Endothelial cell of umbilical vein (primary cell): ENCODE results near the gene RASGRP1. TPM values are rescaled to one million over a fixed set of nuclear protein-coding genes. Genes with fewer than 3 reads are reported as not detected.

ENCODE experiments used
- BruUV-seq: library from RNA; stranded (reverse); fragments of 400-500 nt; replicated peaks from 2 replicates; lab custom pipeline; 2021; lab: Mats Ljungman, UMichigan
- CTCF ChIA-PET: fragments of 300-600, 350-600 bp; sonication (Branson Sonifier 250); formaldehyde crosslinking; loops from one replicate; lab custom pipeline; 2021; ENCODE audit warnings: antibody characterized with exemption, inconsistent platforms; lab: Charles Lee
- POLR2A ChIA-PET: fragments of 300-600, 350-600 bp; sonication (Branson Sonifier 250); formaldehyde crosslinking; loops from one replicate; lab custom pipeline; 2021; ENCODE audit warnings: antibody characterized with exemption, inconsistent platforms; lab: Charles Lee
- DNase-seq: peaks from one replicate; pipeline ENCODE4 v3.0.0-alpha.2; 2011; ENCODE audit warnings: low read depth, low spot score
- FAIRE-seq: peaks from 2 replicates; lab custom pipeline; 2011; peaks lifted over from hg19 to GRCh38; lab: Jason Lieb, UNC
- H2AFZ ChIP-seq: 2 replicates; pipeline ENCODE4 v1.6.0; 2012; ENCODE audit warnings: low read depth, low read length, control low read depth, inconsistent platforms
- H3K27ac ChIP-seq: 2 replicates; pipeline ENCODE4 v1.5.1; 2011; ENCODE audit warnings: low read depth, mild to moderate bottlenecking, control low read depth, low read length, moderate library complexity; ENCODE audit not compliant: insufficient read depth
- H3K27me3 ChIP-seq, 2 experiments: 2 replicates each; pipeline versions ENCODE4 v1.6.0 to v1.6.1; 2011; ENCODE audit warnings: low read length in 2 of 2, mixed read lengths in 1 of 2; ENCODE audit not compliant: control insufficient read depth in 2 of 2, insufficient read depth in 2 of 2
- H3K36me3 ChIP-seq, 2 experiments: 2 replicates in 1 of 2; 3 replicates in 1 of 2; pipeline ENCODE4 v1.5.1; 2011; ENCODE audit warnings: low read length in 2 of 2, mild to moderate bottlenecking in 1 of 2, moderate library complexity in 1 of 2; ENCODE audit not compliant: control insufficient read depth in 2 of 2, insufficient read depth in 2 of 2; ENCODE audit errors: extremely low read depth in 1 of 2
- H3K4me1 ChIP-seq: 3 replicates; pipeline ENCODE4 v1.5.1; 2011; ENCODE audit warnings: mild to moderate bottlenecking, low read length; ENCODE audit not compliant: control insufficient read depth, insufficient read depth; ENCODE audit errors: extremely low read depth
- H3K4me2 ChIP-seq: 2 replicates; pipeline ENCODE4 v1.6.1; 2011; ENCODE audit warnings: low read length, control low read depth, mixed read lengths; ENCODE audit not compliant: insufficient read depth
- H3K4me3 ChIP-seq, 3 experiments: fragments of 200-600 bp in 1 of 3; sonication (generic), shearing (Covaris generic) in 1 of 3; replicated peaks in 1 of 3; 2 replicates each; pipeline ENCODE4 v1.5.1; 2011 to 2016; ENCODE audit warnings: control low read depth in 3 of 3, low read length in 3 of 3, mild to moderate bottlenecking in 2 of 3, inconsistent platforms in 1 of 3, low read depth in 1 of 3, moderate library complexity in 1 of 3; ENCODE audit not compliant: insufficient read depth in 1 of 3
- H3K79me2 ChIP-seq: 2 replicates; pipeline ENCODE4 v1.6.0; 2012; ENCODE audit warnings: low read length, inconsistent platforms; ENCODE audit not compliant: control insufficient read depth, insufficient read depth
- H3K9ac ChIP-seq: replicated peaks from 2 replicates; pipeline ENCODE3; 2011; ENCODE audit warnings: low read length, control low read depth; ENCODE audit not compliant: insufficient read depth; ENCODE audit errors: extremely low read depth
- H3K9me1 ChIP-seq: replicated peaks from 3 replicates; pipeline ENCODE4 v1.6.0; 2011; ENCODE audit warnings: mild to moderate bottlenecking, low read length; ENCODE audit not compliant: control insufficient read depth, insufficient read depth; ENCODE audit errors: extremely low read depth
- H3K9me3 ChIP-seq: replicated peaks from 2 replicates; pipeline ENCODE4 v1.5.1; 2012; ENCODE audit warnings: low read length, inconsistent platforms; ENCODE audit not compliant: control insufficient read depth, insufficient read depth
- H4K20me1 ChIP-seq: replicated peaks from 2 replicates; pipeline ENCODE3; 2011; ENCODE audit warnings: mild to moderate bottlenecking, low read length; ENCODE audit not compliant: control insufficient read depth, insufficient read depth; ENCODE audit errors: extremely low read depth
- FOS ChIP-seq: IDR thresholded peaks from 2 replicates; pipeline ENCODE4 v1.6.1; 2011; ENCODE audit warnings: mild to moderate bottlenecking, low read length, moderate library complexity, borderline replicate concordance; ENCODE audit not compliant: insufficient read depth
- GATA2 ChIP-seq: IDR thresholded peaks from 2 replicates; pipeline ENCODE4 v1.7.0; 2011; ENCODE audit warnings: low read depth, mild to moderate bottlenecking, moderate library complexity, mixed read lengths, low read length; ENCODE audit not compliant: insufficient read length, insufficient read depth
- JUN ChIP-seq: IDR thresholded peaks from 2 replicates; pipeline ENCODE4 v1.6.1; 2011; ENCODE audit warnings: borderline replicate concordance, low read depth; ENCODE audit not compliant: insufficient read length, insufficient read depth
- MYC ChIP-seq: IDR thresholded peaks from one replicate; pipeline ENCODE4 v1.6.1; 2011; ENCODE audit warnings: mild to moderate bottlenecking, low read depth, low read length
- POLR2AphosphoS5 ChIP-seq: IDR thresholded peaks from 2 replicates; pipeline ENCODE4 v1.6.1; 2012; ENCODE audit warnings: low read depth, mild to moderate bottlenecking, control low read depth, low read length, moderate library complexity; ENCODE audit not compliant: insufficient read depth
- dilution Hi-C: fragments of 300-500 bp; cut with MboI; formaldehyde crosslinking; loops from one replicate; pipeline ENCODE4 v1.15.0; 2019; ENCODE audit warnings: low sequenced_read_pairs; ENCODE audit not compliant: extremely low pct_ligation_motif_present
- intact Hi-C: fragments of 100-400 bp; cut with micrococcal nuclease; formaldehyde crosslinking; loops from one replicate; pipeline ENCODE4 v1.10.0; 2022
- polyA plus RNA-seq, 4 experiments: library from polyadenylated mRNA; depleted of rRNA in 3 of 4; stranded (reverse) in 3 of 4; unstranded in 1 of 4; fragments of >200 nt; gene quantifications; 2 replicates each; pipeline versions ENCODE4 v1.2.1 to v1.2.3, GENCODE V29; 2011 to 2012; ENCODE audit warnings: missing spikeins in 1 of 4
- total RNA-seq: library from RNA; stranded (reverse); gene quantifications from 2 replicates; pipeline ENCODE4 v1.2.3, GENCODE V29; 2021
- TF ChIP-seq, protein P1 (sequence below), 2 donors: IDR thresholded peaks; 1 replicate in 1 of 2; 2 replicates in 1 of 2; pipeline ENCODE4 v1.5.1; 2011; ENCODE audit warnings: low read length in 2 of 2, mild to moderate bottlenecking in 2 of 2, moderate library complexity in 2 of 2, control low read depth in 1 of 2, inconsistent platforms in 1 of 2, low read depth in 1 of 2; ENCODE audit not compliant: insufficient read depth in 1 of 2; ENCODE audit errors: extremely low read depth in 1 of 2

The RASGRP1 gene
- total and polyA plus RNA-seq, 2 donors (not counting 3 experiments of a cell fraction or from before 2014, with no cell fraction given): 0.15 to 0.38 TPM

DNA sequence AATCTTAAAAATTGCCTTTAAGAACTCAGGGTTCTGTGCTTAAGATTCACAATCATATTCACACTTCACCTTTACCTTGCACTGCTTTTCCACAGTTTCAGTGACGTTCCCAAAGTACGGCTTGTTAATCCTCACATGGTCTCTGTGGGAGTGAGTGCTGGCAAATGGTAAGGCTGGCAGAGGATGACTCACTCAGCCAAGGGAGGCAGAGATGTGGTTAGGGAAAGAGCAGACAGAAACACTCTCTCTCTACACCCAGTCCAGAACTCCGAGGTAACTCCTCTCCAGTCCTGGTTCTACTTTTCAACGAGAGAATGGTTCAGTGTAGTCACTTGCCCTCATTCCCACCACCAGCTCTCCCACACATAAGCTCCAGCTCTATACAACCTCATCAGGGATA lies 33.1 kb downstream of the RASGRP1 start:
- TF ChIP-seq POLR2AphosphoS5 (no peak), FOS (peak; percentile 23), JUN (no peak), MYC (no peak), GATA2 (no peak)
- TF ChIP-seq, protein P1, sequence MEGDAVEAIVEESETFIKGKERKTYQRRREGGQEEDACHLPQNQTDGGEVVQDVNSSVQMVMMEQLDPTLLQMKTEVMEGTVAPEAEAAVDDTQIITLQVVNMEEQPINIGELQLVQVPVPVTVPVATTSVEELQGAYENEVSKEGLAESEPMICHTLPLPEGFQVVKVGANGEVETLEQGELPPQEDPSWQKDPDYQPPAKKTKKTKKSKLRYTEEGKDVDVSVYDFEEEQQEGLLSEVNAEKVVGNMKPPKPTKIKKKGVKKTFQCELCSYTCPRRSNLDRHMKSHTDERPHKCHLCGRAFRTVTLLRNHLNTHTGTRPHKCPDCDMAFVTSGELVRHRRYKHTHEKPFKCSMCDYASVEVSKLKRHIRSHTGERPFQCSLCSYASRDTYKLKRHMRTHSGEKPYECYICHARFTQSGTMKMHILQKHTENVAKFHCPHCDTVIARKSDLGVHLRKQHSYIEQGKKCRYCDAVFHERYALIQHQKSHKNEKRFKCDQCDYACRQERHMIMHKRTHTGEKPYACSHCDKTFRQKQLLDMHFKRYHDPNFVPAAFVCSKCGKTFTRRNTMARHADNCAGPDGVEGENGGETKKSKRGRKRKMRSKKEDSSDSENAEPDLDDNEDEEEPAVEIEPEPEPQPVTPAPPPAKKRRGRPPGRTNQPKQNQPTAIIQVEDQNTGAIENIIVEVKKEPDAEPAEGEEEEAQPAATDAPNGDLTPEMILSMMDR (IDR thresholded peaks at IDR 0.05; ENCODE audit: extremely low read depth in 1 of 2, insufficient read depth in 1 of 2, low read depth in 1 of 2, low read length in 2 of 2): no peak
- POLR2A ChIA-PET: no interaction called here
- no TSS peak for BruUV-seq
- no peak overlapping the region for H2AFZ ChIP-seq
- dilution Hi-C loops (no loop called here), intact Hi-C loops (no loop called here)
- H3K27ac ChIP-seq: no peak overlapping the region
- no peaks in the 10 kb centered on the region for H3K79me2 ChIP-seq
- H3K4me2 ChIP-seq: no peak overlapping the region
- DNase-seq (no peak), FAIRE-seq (no peak)
- peaks cover 12 to 20% of the 10 kb centered on the region in 2 experiments for H3K27me3 ChIP-seq
- H3K36me3 ChIP-seq: no peaks in the 10 kb centered on the region
- no peak overlapping the region for H3K9ac ChIP-seq
- no peaks in the 10 kb centered on the region for H3K9me3 ChIP-seq
- H3K4me3 ChIP-seq: no peak overlapping the region
- H3K9me1 ChIP-seq: no peaks in the 10 kb centered on the region
- no peaks in the 10 kb centered on the region for H3K4me1 ChIP-seq
- CTCF ChIA-PET: interaction anchor here (1.2 kb wide), 1 partner anchor 11 kb away, joined by 3 read pairs; no protein-coding TSS in a partner anchor
- H4K20me1 ChIP-seq: no peaks in the 10 kb centered on the region
